MCF 10A (cell line): Measurements from ENCODE around the gene MVP. TPM values are rescaled to one million over a fixed set of nuclear protein-coding genes. Genes with fewer than 3 reads are reported as not detected.
"Not testable (repeated sequence)": the region's sequence is repeated elsewhere in the genome, so short reads cannot be mapped to it uniquely, and the experiment has no call there.

ENCODE experiments used
- BruUV-seq: library from RNA; stranded (reverse); fragments of 400-500 nt; replicated peaks from 2 replicates; lab custom pipeline; 2021; lab: Mats Ljungman, UMichigan
- CTCF ChIA-PET: fragments of 300-600 bp; sonication (Branson Sonifier 250); formaldehyde crosslinking; extraction: SDS; loops from one replicate; lab custom pipeline; 2021; ENCODE audit warnings: antibody characterized with exemption, inconsistent platforms; lab: Yijun Ruan, JAX
- POLR2A ChIA-PET: fragments of 300-600, 350-650 bp; sonication (Branson Sonifier 250); formaldehyde crosslinking; extraction: SDS; loops from one replicate; lab custom pipeline; 2020; ENCODE audit warnings: antibody characterized with exemption, inconsistent platforms; lab: Yijun Ruan, JAX
- DNase-seq: peaks from one replicate; pipeline ENCODE4 v3.0.0-alpha.2; 2018; ENCODE audit not compliant: unreplicated experiment
- H3K27ac Mint-ChIP-seq: one replicate; pipeline ENCODE4 v1.8.0; 2022; ENCODE audit warnings: mild to moderate bottlenecking, low read depth, mixed read lengths; ENCODE audit not compliant: unreplicated experiment
- H3K27me3 Mint-ChIP-seq: one replicate; pipeline ENCODE4 v1.8.0; 2022; ENCODE audit warnings: mixed read lengths; ENCODE audit not compliant: insufficient read depth, unreplicated experiment
- H3K36me3 Mint-ChIP-seq: one replicate; pipeline ENCODE4 v1.8.0; 2022; ENCODE audit warnings: mild to moderate bottlenecking, moderate library complexity, mixed read lengths; ENCODE audit not compliant: insufficient read depth, unreplicated experiment
- H3K4me1 Mint-ChIP-seq: one replicate; pipeline ENCODE4 v1.8.0; 2022; ENCODE audit warnings: mixed read lengths; ENCODE audit not compliant: insufficient read depth, unreplicated experiment
- H3K4me3 Mint-ChIP-seq: one replicate; pipeline ENCODE4 v1.8.0; 2022; ENCODE audit warnings: mild to moderate bottlenecking, moderate library complexity, mixed read lengths; ENCODE audit not compliant: unreplicated experiment
- H3K9me3 Mint-ChIP-seq: one replicate; pipeline ENCODE4 v1.8.0; 2022; ENCODE audit warnings: mixed read lengths; ENCODE audit not compliant: unreplicated experiment
- CTCF ChIP-seq: fragments of 200-600 bp; IDR thresholded peaks from one replicate; pipeline ENCODE4 v1.8.0; 2022; ENCODE audit warnings: antibody characterized with exemption, mild to moderate bottlenecking; ENCODE audit not compliant: unreplicated experiment
- intact Hi-C: fragments of 100-400 bp; cut with micrococcal nuclease; formaldehyde crosslinking; loops from 2 replicates; pipeline ENCODE4 v1.14.1; 2022
- total RNA-seq: library from RNA; stranded (reverse); gene quantifications from 2 replicates; pipeline ENCODE4 v1.2.3, GENCODE V29; 2022

The MVP gene
- total RNA-seq, 1 experiment from 2014 or later, result 56.5 TPM

- TF ChIP-seq CTCF, result no peak
- Mint-ChIP-seq H3K27me3 (no peaks in the 10 kb centered on the region), H3K36me3 (no peaks in the 10 kb centered on the region), H3K27ac (peak overlapping the region; percentile 89), H3K4me1 (peaks cover 28% of the 10 kb centered on the region), H3K4me3 (peak overlapping the region; percentile 84), H3K9me3 (no peaks in the 10 kb centered on the region)
- DNase-seq, result no peak
- CTCF ChIA-PET, result interaction anchor here (0.6 to 1.5 kb wide), 11 partner anchors 10 to 623 kb away, joined by 3 to 7 read pairs (median 3); partner anchors contain the start of gene MAZ
- BruUV-seq, result TSS peak; percentile 54
- POLR2A ChIA-PET, result interaction anchor here (0.6 to 5.6 kb wide), 13 partner anchors 11 to 285 kb away, joined by 3 to 94 read pairs (median 5); partner anchors contain the start of genes KCTD13, MVP and PAGR1
- intact Hi-C loops, result loop anchor here (1.0 to 2.0 kb wide), 3 partner anchors 14 to 90 kb away; partner anchors contain the start of gene PAGR1
These were observed 29.1 kb upstream of the MVP start for GRCh38 chr16:29790949-29791844.

DNA sequence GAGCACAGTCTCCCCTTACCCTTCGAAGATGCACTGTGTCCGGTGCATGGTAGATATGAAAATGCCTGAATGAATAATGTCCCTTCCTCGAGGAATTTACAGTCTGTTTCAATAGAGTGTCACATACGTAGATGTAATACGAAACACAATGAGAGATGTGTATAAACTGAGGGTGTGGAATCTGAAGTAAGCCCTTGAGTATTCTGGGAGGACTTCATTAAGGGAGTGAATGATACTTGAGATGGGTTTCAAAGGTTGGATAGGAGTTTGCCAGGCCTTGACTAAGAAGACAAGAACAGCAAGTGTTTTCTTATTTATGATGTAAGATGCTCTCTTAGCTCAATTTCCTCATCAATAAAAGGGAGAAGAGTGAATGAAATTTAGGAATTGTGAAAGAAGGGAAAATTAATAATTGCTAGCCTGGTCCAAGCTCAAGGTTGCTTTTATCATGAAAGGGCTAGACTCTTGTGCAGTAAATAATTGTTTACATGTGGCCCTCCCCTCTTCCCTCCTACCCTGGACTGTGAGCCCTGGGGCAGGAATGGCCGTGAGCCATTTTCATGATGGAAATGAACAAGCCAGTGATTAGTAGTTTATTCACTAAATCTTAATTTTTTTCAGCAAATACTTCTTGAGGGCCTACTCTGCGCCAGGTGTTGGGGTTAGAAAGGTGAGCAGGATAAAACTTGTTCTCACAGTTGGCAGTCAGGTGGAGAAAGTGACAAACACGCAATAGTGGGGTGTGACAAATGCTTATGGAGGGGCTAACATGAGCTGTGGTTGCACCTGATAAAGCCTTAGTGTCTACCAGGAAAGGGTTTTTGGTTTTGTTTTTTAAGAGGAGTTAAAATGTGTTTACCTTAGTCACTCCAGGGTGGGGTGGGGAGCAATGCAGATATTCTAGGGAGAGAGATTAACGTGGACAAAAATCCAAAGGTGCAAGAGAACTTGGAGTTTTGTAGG lies 28.1 kb upstream of the MVP start:
- DNase-seq, result no peak
- POLR2A ChIA-PET, result interaction anchor here (1.3 to 5.6 kb wide), 5 partner anchors 10 to 134 kb away, joined by 4 to 94 read pairs (median 30); partner anchors contain the start of genes KCTD13 and PAGR1
- Mint-ChIP-seq H3K27me3 (no peaks in the 10 kb centered on the region), H3K4me1 (peaks cover 28% of the 10 kb centered on the region), H3K4me3 (peak overlapping the region; percentile 84), H3K27ac (peak overlapping the region; percentile 89), H3K9me3 (no peaks in the 10 kb centered on the region), H3K36me3 (no peaks in the 10 kb centered on the region)
- CTCF ChIA-PET, result interaction anchor here (0.6 kb wide), 1 partner anchor 622 kb away, joined by 6 read pairs; no protein-coding TSS in a partner anchor
- intact Hi-C loops, result loop anchor here (2.0 kb wide), 1 partner anchor 91 kb away; no protein-coding TSS in a partner anchor
- BruUV-seq, result no TSS peak
- TF ChIP-seq CTCF, result no peak

GRCh38 chr16:29793153-29793552 lies 27.1 kb upstream of the MVP start:
- ChIA-PET CTCF (interaction anchor here (0.6 to 1.6 kb wide), 3 partner anchors 11 to 58 kb away, joined by 3 to 8 read pairs (median 3); partner anchors contain the start of gene PAGR1), POLR2A (interaction anchor here (0.5 to 3.2 kb wide), 2 partner anchors 11 to 13 kb away, joined by 3 to 20 read pairs; no protein-coding TSS in a partner anchor)
- DNase-seq, H3K36me3 Mint-ChIP-seq, BruUV-seq, H3K4me3 Mint-ChIP-seq, H3K27me3 Mint-ChIP-seq, intact Hi-C loops, H3K27ac Mint-ChIP-seq, H3K9me3 Mint-ChIP-seq: not testable (repeated sequence)
- peaks cover 28% of the 10 kb centered on the region for H3K4me1 Mint-ChIP-seq

- no peak for DNase-seq
- no peak for TF ChIP-seq CTCF
- POLR2A ChIA-PET, result interaction anchor here (1.1 to 3.2 kb wide), 3 partner anchors 10 to 22 kb away, joined by 3 to 20 read pairs (median 4); partner anchors contain the start of gene PAGR1
- no peaks in the 10 kb centered on the region for H3K9me3 Mint-ChIP-seq
- H3K4me3 Mint-ChIP-seq, result no peak overlapping the region
- H3K27ac Mint-ChIP-seq, result no peak overlapping the region
- peaks cover 6% of the 10 kb centered on the region for H3K36me3 Mint-ChIP-seq
- intact Hi-C loops, result no loop called here
- CTCF ChIA-PET, result interaction anchor here (0.6 to 1.6 kb wide), 3 partner anchors 10 to 181 kb away, joined by 3 to 8 read pairs (median 4); partner anchors contain the start of gene PAGR1
- BruUV-seq, result no TSS peak
- peaks cover 28% of the 10 kb centered on the region for H3K4me1 Mint-ChIP-seq
- no peaks in the 10 kb centered on the region for H3K27me3 Mint-ChIP-seq
These were observed 26.0 kb upstream of the MVP start for GRCh38 chr16:29794231-29794710.
